Ovary (tissue), 9 donors: ENCODE results near the gene PRICKLE1. TPM values are rescaled to one million over a fixed set of nuclear protein-coding genes. Genes with fewer than 3 reads are reported as not detected.

ENCODE experiments used
- DNase-seq, 5 donors: peaks; one replicate each; pipeline ENCODE4 v3.0.0-alpha.2; 2019 to 2020
- H3K27ac ChIP-seq, 2 donors: fragments of 200-600 bp; one replicate each; pipeline versions ENCODE4 v1.5.1 to v1.8.0; 2019 to 2022
- H3K27me3 ChIP-seq: fragments of 200-600 bp; one replicate; pipeline ENCODE4 v1.8.0; 2022
- H3K36me3 ChIP-seq: fragments of 200-600 bp; sonication (generic); one replicate; pipeline ENCODE4 v1.5.1; 2019
- H3K4me1 ChIP-seq: one replicate; pipeline ENCODE4 v1.8.1; 2013; ENCODE audit warnings: mild to moderate bottlenecking, moderate library complexity; ENCODE audit not compliant: insufficient read depth
- H3K4me3 ChIP-seq: fragments of 200-600 bp; sonication (generic); one replicate; pipeline ENCODE4 v1.5.1; 2017
- H3K9me3 ChIP-seq, 2 donors: fragments of 200-600 bp in 1 of 2; sonication (generic) in 1 of 2; one replicate each; pipeline versions ENCODE4 v1.5.1 to v1.8.1; 2013 to 2019; ENCODE audit warnings: mild to moderate bottlenecking in 1 of 2, moderate library complexity in 1 of 2
- EP300 ChIP-seq: sonication (generic); formaldehyde crosslinking; IDR thresholded peaks from one replicate; pipeline ENCODE4 v1.6.1; 2017; ENCODE audit warnings: antibody characterized with exemption
- POLR2A ChIP-seq: fragments of 450-650 bp; IDR thresholded peaks from one replicate; pipeline ENCODE4 v1.6.1; 2017; ENCODE audit warnings: antibody characterized with exemption, mild to moderate bottlenecking, moderate library complexity
- WGBS, 3 donors: extraction: QIAGEN DNeasy Blood & Tissue Kit in 1 of 3; methylation state at CpG; one replicate each; pipeline versions ENCODE4 v1.1.5 to v1.1.7; 2013 to 2017; 5-methylcytosine and 5-hydroxymethylcytosine counted together
- intact Hi-C, 4 donors: fragments of 100-400 bp; cut with DNase I; formaldehyde crosslinking; loops; one replicate each; pipeline versions ENCODE4 v1.11.0 to v1.15.1; 2022 to 2023
- polyA plus RNA-seq, 2 donors: library from polyadenylated mRNA; stranded (reverse); fragments of 200-250 nt in 1 of 2; fragments of 350-450 nt in 1 of 2; fragmentation: Illumina TruSeq in 1 of 2; extraction: RNeasy Lipid Tissue Mini Kit (QIAGEN cat#74804) in 1 of 2; gene quantifications; one replicate each; pipeline ENCODE4 v1.2.3, GENCODE V29; 2013 to 2014
- total RNA-seq, 7 donors: library from RNA; depleted of rRNA in 2 of 7; stranded (reverse); fragments of >200 nt in 2 of 7; fragmentation: NEBNext Ultra II Directional in 3 of 7; extraction: Animal tissue kit (Norgen Biotek cat#: 25700) in 3 of 7; gene quantifications; one replicate each; pipeline versions ENCODE4 v1.1.0 to v1.2.4, GENCODE V29; 2016 to 2023
- TF ChIP-seq, protein P1 (sequence below), 3 donors: fragments of 450-650 bp in 2 of 3; fragments of 200-600 bp in 1 of 3; IDR thresholded peaks; one replicate each; pipeline versions ENCODE4 v1.5.1 to v1.8.0; 2016 to 2022; ENCODE audit warnings: antibody characterized with exemption in 3 of 3, mild to moderate bottlenecking in 1 of 3
- donor health status: DM: no; HTN: no; CAD: no; lungs with moderate emphysema.
- donor health status: DM: no; HTN: no; CAD: no.
- donor health status: Bipolar disorder and iron deficiency.
- donor health status: DM: yes; HTN: yes; CAD: no.
- donor health status: DM: no; HTN: no; CAD: no.
- donor health status: DM: yes; HTN: yes; CAD: no.

The PRICKLE1 gene
- total and polyA plus RNA-seq, 9 donors, result 12.5 to 35.2 (median 22.5) TPM

DNA sequence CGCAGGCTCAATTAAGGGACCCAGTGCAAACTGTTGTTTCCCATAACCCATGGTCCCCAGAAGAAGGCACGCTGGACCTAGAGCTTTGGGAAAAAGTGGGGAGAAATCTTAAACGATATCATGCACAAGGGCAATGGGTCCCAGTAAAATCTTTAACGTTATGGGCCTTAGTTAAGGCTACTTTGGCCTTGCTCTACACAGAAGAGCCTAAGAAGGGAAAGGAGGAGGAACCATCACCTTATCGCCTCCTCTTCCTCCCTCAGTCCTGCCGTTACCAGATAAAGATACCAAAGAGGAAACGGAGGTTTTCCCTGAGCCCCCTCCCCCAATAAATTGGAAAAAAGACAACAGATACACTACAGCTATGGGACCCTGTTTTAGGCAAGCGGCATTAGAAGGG lies 146.7 kb downstream of the PRICKLE1 start:
- 92 to 96% (median 94%) methylated on average over 8 of the region's 8 CpGs for WGBS, 3 donors
- no peaks in the 10 kb centered on the region for H3K36me3 ChIP-seq

DNA sequence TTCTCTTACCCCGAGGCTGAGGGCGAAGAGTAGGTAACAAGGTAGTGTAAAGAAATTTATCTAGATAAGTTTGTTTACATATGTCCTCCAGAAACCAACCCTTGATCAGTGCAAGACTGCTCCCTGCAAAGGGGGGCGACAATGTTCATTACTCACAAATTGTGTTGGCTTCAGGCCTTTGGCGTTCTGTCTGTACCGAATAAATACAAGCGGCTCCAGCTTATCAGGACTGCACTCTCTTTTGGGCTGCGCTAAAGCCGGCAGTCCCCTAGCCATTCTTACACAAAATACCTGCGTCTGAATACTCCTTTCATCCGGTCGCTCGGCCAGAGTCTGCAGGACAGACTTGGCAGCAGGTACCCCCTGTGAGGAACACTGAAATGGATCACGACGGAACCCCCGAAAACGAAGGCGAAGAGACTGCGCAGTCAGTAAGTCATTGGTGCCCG lies 147.2 kb downstream of the PRICKLE1 start:
- Histone ChIP-seq H3K36me3 (no peaks in the 10 kb centered on the region), H3K27ac (no peak overlapping the region), H3K4me3 (no peak overlapping the region), H3K9me3 (no peaks in the 10 kb centered on the region), H3K4me1 (no peaks in the 10 kb centered on the region), H3K27me3 (no peaks in the 10 kb centered on the region)
- no peak for TF ChIP-seq EP300
- TF ChIP-seq, protein P1, sequence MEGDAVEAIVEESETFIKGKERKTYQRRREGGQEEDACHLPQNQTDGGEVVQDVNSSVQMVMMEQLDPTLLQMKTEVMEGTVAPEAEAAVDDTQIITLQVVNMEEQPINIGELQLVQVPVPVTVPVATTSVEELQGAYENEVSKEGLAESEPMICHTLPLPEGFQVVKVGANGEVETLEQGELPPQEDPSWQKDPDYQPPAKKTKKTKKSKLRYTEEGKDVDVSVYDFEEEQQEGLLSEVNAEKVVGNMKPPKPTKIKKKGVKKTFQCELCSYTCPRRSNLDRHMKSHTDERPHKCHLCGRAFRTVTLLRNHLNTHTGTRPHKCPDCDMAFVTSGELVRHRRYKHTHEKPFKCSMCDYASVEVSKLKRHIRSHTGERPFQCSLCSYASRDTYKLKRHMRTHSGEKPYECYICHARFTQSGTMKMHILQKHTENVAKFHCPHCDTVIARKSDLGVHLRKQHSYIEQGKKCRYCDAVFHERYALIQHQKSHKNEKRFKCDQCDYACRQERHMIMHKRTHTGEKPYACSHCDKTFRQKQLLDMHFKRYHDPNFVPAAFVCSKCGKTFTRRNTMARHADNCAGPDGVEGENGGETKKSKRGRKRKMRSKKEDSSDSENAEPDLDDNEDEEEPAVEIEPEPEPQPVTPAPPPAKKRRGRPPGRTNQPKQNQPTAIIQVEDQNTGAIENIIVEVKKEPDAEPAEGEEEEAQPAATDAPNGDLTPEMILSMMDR (IDR thresholded peaks at IDR 0.05), result no peak
- TF ChIP-seq POLR2A, result no peak
- intact Hi-C loops, result no loop called here
- WGBS, 3 donors, result 90 to 92% (median 91%) methylated on average over 19 of the region's 19 CpGs
- DNase-seq, result no peak

More for the DNA sequence above, 146.7 kb downstream of the PRICKLE1 start:
- no peak for DNase-seq
- no peaks in the 10 kb centered on the region for H3K9me3 ChIP-seq
- H3K4me1 ChIP-seq, result no peaks in the 10 kb centered on the region
- intact Hi-C loops, result no loop called here
- no peak for TF ChIP-seq POLR2A
- TF ChIP-seq, protein P1 (IDR thresholded peaks at IDR 0.05), result no peak
- no peak for TF ChIP-seq EP300
- H3K27me3 ChIP-seq, result no peaks in the 10 kb centered on the region
- H3K27ac ChIP-seq, result no peak overlapping the region
- H3K4me3 ChIP-seq, result no peak overlapping the region

DNA sequence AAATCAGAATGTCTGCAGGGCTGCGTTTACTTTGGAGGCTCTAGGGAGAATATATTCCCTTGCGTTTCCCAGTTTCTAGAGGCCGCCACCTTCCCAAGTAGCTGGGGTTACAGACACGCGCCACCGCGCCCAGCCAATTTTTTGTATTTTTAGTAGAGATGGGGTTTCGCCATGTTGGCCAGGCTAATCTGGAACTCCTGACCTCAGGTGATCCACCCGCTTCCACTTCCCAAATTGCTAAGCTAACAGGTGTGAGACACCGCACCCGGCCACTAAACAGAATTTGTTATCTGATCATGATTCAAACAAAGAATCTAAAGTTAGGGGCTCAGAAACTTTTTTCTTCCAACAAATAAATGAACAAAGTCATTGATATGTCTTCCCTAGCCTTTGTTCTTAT lies 148.9 kb downstream of the PRICKLE1 start:
- no peaks in the 10 kb centered on the region for H3K27me3 ChIP-seq
- DNase-seq, result no peak
- TF ChIP-seq EP300 (no peak), POLR2A (no peak)
- TF ChIP-seq, protein P1 (IDR thresholded peaks at IDR 0.05), result no peak
- H3K9me3 ChIP-seq, result no peaks in the 10 kb centered on the region
- intact Hi-C loops, result no loop called here
- no peaks in the 10 kb centered on the region for H3K36me3 ChIP-seq
- H3K4me3 ChIP-seq, result no peak overlapping the region
- no peak overlapping the region for H3K27ac ChIP-seq
- 95 to 99% (median 98%) methylated on average over 11 of the region's 11 CpGs for WGBS, 3 donors
- H3K4me1 ChIP-seq, result no peaks in the 10 kb centered on the region

DNA sequence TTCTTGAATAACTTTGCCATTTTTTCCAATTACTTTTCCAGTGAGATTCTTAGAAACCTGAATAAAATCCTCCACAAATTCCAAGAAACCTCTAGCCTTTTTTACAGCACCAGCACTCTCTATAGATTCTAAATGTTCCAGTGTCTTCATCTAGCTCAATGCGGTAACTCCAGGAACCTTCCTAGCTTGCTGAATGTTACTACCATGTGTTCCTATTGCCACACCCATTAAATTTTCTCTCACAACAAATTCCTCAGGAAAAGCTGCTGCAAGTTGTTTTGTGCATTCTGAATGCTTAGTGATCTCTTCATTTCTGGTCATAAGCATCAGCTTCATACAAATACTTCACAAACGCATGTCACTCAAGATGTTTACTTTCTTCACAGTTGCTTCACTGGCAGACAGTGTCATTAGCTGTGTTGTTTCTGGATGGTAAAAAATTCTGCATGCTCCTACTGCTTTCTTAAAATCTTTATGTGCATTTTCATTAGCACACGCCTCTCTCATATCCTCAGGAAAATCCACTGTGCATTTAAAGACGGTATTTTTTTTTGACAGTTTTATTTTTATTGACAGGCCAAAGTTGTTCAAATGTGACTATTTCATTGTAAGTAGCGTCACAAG lies 156.9 kb downstream of the PRICKLE1 start:
- TF ChIP-seq POLR2A (no peak), EP300 (no peak)
- TF ChIP-seq, protein P1 (IDR thresholded peaks at IDR 0.05), result no peak
- DNase-seq, result no peak
- no peak overlapping the region for H3K27ac ChIP-seq
- H3K9me3 ChIP-seq, result peaks cover 0 to 3% of the 10 kb centered on the region in 2 donors
- intact Hi-C loops, result no loop called here
- no peaks in the 10 kb centered on the region for H3K36me3 ChIP-seq
- no peaks in the 10 kb centered on the region for H3K4me1 ChIP-seq
- WGBS, 3 donors, result 96 to 97% (median 97%) methylated on average over 5 of the region's 5 CpGs
- H3K27me3 ChIP-seq, result no peaks in the 10 kb centered on the region
- H3K4me3 ChIP-seq, result no peak overlapping the region
